NK-92 (cell line): ENCODE measurements around the gene TNPO3.
A peak's percentile ranks its signal among the peaks of the same experiment; 100 is the strongest.

Experiments used
- DNase-seq: peaks from one replicate; lab custom pipeline; 2025; ENCODE audit not compliant: unreplicated experiment; lab: John Stamatoyannopoulos, UW

The TNPO3 gene

GRCh38 chr7:129054438-129055293 is at the start of gene TNPO3:
Gene TNPO3, minus strand, starts transcription at chr7:129055111. Its CDS starts 341 bp downstream, at chr7:129054770.
- DNase-seq: peak; percentile 43

DNA sequence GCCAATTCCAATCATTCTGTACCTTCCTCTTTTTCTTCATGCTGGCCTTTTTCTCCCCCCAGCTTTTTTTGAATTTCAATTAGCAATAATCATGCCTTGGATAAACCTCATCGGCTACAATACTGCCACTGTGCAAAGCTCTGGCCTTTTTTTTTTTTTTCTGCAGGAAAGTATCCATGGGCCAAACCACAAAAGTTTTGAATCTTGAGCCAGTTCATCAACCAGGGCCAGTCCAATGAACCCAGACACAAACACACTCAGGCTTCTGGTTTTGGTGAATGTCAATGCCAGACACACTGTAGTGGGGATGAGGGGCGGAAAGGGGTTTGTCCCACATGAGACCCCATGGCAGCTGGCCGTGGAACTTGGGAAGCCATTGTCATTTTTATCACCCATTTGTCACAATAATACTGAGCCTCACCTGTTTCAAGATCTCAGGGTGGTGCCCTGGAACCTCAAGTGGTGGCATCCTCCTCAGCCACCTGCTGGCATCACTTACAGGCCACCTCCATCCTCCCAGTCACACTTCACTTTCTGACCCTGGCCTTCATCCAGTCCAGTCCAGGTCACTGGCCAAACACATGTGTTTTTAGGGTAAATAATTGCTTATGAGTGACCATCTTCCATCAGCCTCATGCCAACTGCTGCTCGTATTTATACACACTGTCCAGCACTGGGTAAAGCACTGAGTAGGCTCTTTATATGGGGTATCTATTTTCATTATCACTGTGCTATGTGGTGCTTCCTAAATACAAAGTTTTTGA is 48.8 kb upstream of the TNPO3 start:
- DNase-seq: no peak

- no peak for DNase-seq
Measured at GRCh38 chr7:129101746-129102145, 46.8 kb upstream of the TNPO3 start.

DNA sequence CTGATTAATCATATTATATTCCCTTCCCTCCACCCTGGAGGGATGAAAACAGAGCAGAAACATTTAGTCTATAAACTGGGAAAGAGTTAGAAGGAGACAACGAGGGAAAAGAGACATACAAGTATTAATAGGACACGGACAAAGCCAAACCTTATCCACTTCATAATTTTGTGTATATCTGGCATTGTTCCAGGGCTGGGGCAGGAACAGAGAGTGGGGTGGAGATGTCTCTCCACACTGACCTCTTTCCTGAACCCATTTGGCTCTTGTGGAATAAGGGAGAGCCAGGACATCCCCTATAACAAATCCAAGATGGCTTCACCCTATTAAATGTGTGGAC is 45.9 kb upstream of the TNPO3 start:
- DNase-seq: no peak

DNA sequence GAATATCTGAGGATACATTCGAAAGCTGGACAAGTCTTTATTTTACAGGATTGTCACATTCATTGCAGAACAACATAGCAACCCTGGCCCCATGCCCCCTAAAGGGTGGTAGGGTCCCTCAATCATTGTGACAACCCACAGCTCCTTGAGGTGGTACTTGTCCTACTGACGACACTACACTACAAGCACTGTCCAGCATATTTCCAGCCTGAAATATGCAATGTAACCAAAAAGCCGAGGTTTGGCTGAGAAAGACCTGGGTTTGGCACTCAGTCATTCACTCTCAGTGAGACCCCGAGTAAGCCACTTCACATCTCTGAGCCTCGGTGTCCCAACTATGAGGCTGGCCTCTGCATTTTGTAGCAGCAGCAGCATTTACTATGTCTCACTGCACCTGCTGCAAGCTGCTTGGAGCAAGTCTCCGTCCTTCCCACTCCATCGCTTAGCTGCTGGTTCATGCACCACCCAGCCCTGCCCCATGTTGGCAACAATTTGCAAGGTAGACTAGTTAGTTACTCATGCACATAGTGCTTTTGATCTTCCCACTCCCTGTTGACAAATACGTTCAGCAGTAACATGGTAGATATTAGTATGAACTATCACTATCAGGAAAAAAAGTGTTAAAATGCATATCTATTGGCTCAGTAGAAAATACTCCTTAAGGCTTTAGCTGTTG is 43.6 kb upstream of the TNPO3 start:
- no peak for DNase-seq

- DNase-seq: no peak
Measured at GRCh38 chr7:129095258-129095657, 40.3 kb upstream of the TNPO3 start.

DNA sequence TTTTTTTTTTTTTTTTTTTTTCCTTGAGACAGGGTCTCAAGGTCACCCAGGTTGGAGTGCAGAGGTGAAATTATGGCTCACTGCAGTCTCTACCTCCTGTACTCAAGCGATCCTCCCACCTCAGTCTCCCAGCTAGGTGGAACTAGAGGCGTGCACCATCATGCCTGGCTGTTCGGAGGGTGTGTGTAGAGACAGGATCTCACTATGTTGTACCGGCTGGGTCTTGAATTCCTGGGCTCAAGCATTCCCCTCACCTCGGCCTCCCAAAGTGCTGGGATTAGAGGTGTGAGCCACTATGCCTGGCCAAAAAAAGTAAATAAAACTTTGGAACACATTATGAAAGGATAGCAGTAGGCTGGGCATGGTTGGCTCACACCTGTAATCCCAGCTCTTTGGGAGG is 39.6 kb upstream of the TNPO3 start:
- DNase-seq: no peak

GRCh38 chr7:129093867-129094456 is 39.1 kb upstream of the TNPO3 start:
- DNase-seq: no peak

DNA sequence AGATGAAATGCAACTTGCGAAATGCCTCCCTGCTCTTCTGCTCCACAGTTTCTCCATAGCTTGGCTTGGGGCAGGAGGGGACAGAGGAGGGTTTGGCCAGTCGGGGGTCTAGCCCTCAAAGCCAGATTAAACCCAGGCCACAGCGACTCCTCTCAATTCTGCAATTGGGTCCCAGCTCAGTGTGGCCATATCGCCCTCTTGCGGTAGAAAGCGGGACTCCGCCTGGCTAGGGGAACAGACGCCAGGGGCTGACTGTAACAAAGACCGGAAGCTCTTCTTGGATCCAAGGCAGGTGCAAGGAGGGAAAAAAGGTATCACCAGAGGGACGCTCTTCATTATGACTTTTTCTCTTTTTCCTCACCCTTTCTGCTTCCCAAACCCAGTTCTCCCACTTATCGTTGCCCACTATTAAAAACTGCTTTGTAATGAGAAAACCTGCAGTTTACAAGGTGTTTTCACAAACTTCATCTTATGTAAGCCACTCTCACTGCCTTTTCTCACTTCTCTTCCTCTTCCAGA is 36.6 kb upstream of the TNPO3 start:
- no peak for DNase-seq

GRCh38 chr7:129090300-129090907 is 35.5 kb upstream of the TNPO3 start:
- no peak for DNase-seq

- no peak for DNase-seq
Measured at GRCh38 chr7:129089521-129090212, 34.8 kb upstream of the TNPO3 start.

DNA sequence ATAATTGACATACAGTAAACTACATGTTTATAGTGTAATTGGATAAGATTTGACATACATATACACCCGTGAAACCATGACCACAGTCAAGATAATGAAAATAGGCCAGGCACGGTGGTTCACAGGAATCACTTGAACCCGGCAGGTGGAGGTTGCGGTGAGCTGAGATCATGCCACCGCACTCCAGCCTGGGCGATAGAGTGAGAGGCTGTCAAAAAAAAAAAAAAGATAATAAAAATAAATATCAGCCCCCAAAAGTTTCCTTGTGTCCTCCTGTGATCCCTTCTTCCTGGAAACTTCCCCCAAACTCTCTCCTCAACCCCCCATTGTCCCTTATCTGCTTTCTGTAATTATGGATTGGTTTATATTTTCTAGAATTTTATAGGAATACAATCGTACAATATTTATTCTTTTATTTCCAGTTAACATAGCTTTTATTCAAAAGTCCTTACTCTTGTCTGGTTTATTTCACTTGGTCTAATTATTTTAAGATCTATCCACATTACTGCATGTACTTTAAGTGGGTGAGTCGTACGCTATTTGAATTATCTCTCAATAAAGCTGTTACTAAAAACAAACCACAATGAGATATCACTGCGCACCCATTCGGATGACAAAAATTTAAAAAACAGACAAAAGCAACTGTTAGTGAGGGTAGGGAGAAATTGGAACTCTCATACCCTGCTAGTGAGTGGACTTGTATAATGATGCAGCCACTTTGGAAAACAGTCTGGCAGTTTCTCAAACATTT is 30.1 kb upstream of the TNPO3 start:
- DNase-seq: no peak

GRCh38 chr7:129083525-129083924 is 28.6 kb upstream of the TNPO3 start:
- DNase-seq: no peak

GRCh38 chr7:129078455-129078854 is 23.5 kb upstream of the TNPO3 start:
- DNase-seq: no peak

DNA sequence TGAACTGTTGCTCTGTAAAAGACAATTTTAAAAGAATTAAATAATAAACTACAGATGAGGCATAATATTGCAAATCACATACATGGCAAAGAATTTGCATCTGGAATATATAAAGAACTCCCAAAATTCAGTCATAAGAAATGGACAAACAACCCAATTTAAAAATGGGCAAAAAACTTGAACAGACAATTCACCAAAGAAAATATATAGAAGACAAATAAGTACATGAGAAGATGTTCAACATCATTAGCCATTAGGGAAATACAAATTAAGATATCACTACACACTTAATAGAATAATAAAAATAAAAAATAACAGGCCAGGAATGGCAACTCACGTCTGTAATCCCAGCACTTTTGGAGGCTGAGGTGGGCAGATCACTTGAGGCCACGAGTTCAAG is 22.0 kb upstream of the TNPO3 start:
- DNase-seq: no peak

DNA sequence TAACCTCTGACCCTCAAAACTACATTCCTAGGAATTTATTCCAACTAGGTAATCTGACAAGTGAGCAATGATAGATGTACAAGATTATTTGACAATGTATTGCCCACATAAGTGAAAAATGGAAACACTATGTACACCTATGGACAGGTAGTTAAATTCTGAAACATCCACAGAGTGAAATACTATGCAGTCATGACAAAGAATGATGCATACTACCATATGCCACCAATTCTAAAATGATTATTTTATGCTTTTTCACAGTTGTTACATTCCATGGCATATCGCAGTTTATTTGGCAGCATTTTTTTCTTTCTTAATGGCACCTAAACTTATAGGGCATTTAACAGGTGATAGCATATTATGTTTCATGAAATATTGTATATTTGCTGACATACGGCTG is 20.1 kb upstream of the TNPO3 start:
- DNase-seq: no peak

DNA sequence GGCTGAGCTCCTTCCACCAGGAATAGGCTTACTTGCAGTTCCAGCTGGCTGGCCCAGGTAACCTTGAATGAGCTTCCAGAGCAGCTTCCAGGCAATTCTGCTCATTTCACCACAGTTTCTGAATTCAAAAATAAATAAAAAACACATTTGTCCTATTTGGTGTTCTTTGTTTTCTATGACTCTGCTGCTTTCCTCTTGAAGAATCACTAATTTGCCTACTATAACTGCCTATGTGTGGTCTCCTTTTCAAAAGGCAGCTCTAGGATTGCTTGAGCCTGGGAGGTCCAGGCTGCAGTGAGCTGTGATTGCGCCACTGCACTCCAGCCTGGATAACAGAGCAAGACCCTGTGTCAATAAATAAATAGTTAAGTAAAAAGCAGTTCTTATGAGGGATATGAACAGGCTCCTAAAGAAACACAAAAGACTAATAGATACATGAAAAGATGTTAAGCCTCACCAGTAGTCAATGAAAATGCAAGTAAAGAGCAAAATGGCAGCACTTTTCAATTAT is 19.5 kb upstream of the TNPO3 start:
- DNase-seq: no peak

- no peak for DNase-seq
Measured at GRCh38 chr7:129073738-129074137, 18.8 kb upstream of the TNPO3 start.

GRCh38 chr7:129073204-129073603 is 18.3 kb upstream of the TNPO3 start:
- DNase-seq: no peak
